ENCODE results near the gene ADAMTS9.

DNA sequence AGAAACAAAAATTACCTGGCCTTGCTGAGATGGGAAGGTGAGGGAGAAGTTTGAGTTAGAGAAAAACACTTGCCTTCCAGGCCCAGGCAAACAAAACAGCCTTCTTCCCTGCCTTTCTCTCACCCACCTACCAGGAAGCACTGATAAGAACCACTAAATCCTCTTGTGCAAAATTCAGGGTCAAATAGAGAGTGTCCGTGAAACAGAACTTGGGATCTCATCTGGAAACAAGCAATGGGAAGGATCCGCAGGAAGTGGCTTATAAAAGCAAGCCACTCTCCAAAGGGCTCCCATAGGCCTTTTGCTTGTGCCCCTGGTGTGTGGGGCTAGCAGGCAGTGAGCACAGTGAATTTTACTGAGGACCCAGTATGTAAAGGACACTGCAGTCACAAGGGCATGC is 11.0 kb downstream of the ADAMTS9 start:
- TF ChIP-seq SUZ12 (IDR thresholded peaks at IDR 0.05; ENCODE audit: extremely low read depth, insufficient read depth, insufficient read length) = no peak
- TF ChIP-seq YY1 (IDR thresholded peaks at IDR 0.05; ENCODE audit: insufficient read depth, insufficient read length) = no peak
